HG03108 (cell line): ENCODE measurements around the gene DNAJB13.
A peak's percentile ranks its signal among the peaks of the same experiment; 100 is the strongest.
"Not testable (repeated sequence)": the region's sequence is repeated elsewhere in the genome, so short reads cannot be mapped to it uniquely, and the experiment has no call there.

Experiments used
- ATAC-seq: cut with Tn5 transposase; IDR thresholded peaks from one replicate; pipeline ENCODE4 v1.9.1; 2021; ENCODE audit warnings: moderate library complexity; ENCODE audit not compliant: unreplicated experiment

DNAJB13 gene

GRCh38 chr11:73976451-73977151 is 25.8 kb downstream of the DNAJB13 start:
- no peak for ATAC-seq

- ATAC-seq: no peak
These were observed 27.2 kb downstream of the DNAJB13 start for GRCh38 chr11:73977856-73978519.

GRCh38 chr11:73978576-73979086 is 27.8 kb downstream of the DNAJB13 start:
- ATAC-seq: no peak

- ATAC-seq: peak; percentile 46
These were observed 29.5 kb downstream of the DNAJB13 start for GRCh38 chr11:73980001-73980961.

- no peak for ATAC-seq
These were observed 30.4 kb downstream of the DNAJB13 start for GRCh38 chr11:73981051-73981805.

GRCh38 chr11:73982595-73982989 is 31.8 kb downstream of the DNAJB13 start, which contains the start of gene UCP2:
Gene UCP2 (minus strand): TSS chr11:73982843. CDS start chr11:73978378, 4,465 bp downstream.
- peak; percentile 36 for ATAC-seq

GRCh38 chr11:73982990-73983740 is 32.3 kb downstream of the DNAJB13 start:
- peak; percentile 62 for ATAC-seq

GRCh38 chr11:73983741-73984538 is 33.1 kb downstream of the DNAJB13 start:
- no peak for ATAC-seq

- ATAC-seq: not testable (repeated sequence)
These were observed 34.8 kb downstream of the DNAJB13 start for GRCh38 chr11:73985661-73986060.

- no peak for ATAC-seq
These were observed 37.4 kb downstream of the DNAJB13 start for GRCh38 chr11:73988227-73988626.

GRCh38 chr11:73989156-73989555 is 38.3 kb downstream of the DNAJB13 start:
- no peak for ATAC-seq

GRCh38 chr11:73990730-73991129 is 39.9 kb downstream of the DNAJB13 start:
- no peak for ATAC-seq

- ATAC-seq: peak; percentile 44
These were observed 40.7 kb downstream of the DNAJB13 start for GRCh38 chr11:73991471-73992006.

GRCh38 chr11:73995247-73995646 is 44.4 kb downstream of the DNAJB13 start:
- peak; percentile 37 for ATAC-seq

- peak; percentile 48 for ATAC-seq
These were observed 44.9 kb downstream of the DNAJB13 start for GRCh38 chr11:73995731-73996130.

GRCh38 chr11:73996161-73996747 is 45.4 kb downstream of the DNAJB13 start:
- no peak for ATAC-seq

GRCh38 chr11:73997120-73997770 is 46.4 kb downstream of the DNAJB13 start:
- no peak for ATAC-seq
